Tibial nerve (tissue), 4 donors: ENCODE measurements around the gene NR2F1-AS1. TPM values are rescaled to one million over a fixed set of nuclear protein-coding genes. Genes with fewer than 3 reads are reported as not detected.
A peak's percentile ranks its signal among the peaks of the same experiment; 100 is the strongest.

Source experiments
- DNase-seq, 2 donors: peaks; one replicate each; pipeline ENCODE4 v3.0.0-alpha.2; 2019; ENCODE audit warnings: low spot score in 2 of 2
- H3K27ac ChIP-seq, 4 donors: fragments of 200-600 bp; sonication (generic) in 3 of 4; one replicate each; pipeline ENCODE4 v1.5.1; 2017 to 2019; ENCODE audit warnings: mild to moderate bottlenecking in 1 of 4
- H3K27me3 ChIP-seq, 2 donors: fragments of 200-600 bp; sonication (generic) in 1 of 2; one replicate each; pipeline versions ENCODE4 v1.5.1 to v1.6.0; 2017 to 2019
- H3K36me3 ChIP-seq, 3 donors: fragments of 200-600 bp; sonication (generic); one replicate each; pipeline ENCODE4 v1.5.1; 2018 to 2019
- H3K4me1 ChIP-seq, 4 donors: fragments of 200-600 bp; sonication (generic) in 3 of 4; one replicate each; pipeline ENCODE4 v1.5.1; 2017 to 2019
- H3K4me3 ChIP-seq, 4 donors: fragments of 200-600 bp; sonication (generic) in 3 of 4; one replicate each; pipeline ENCODE4 v1.5.1; 2017 to 2019; ENCODE audit warnings: mild to moderate bottlenecking in 1 of 4, moderate library complexity in 1 of 4
- H3K9me3 ChIP-seq, 4 donors: fragments of 200-600 bp; sonication (generic) in 3 of 4; one replicate each; pipeline ENCODE4 v1.5.1; 2017 to 2019
- CTCF ChIP-seq, 5 experiments: fragments of 200-600 bp in 3 of 5; fragments of 450-650 bp in 2 of 5; sonication (generic) in 3 of 5; IDR thresholded peaks; one replicate each; pipeline ENCODE4 v1.5.1; 2016 to 2019; ENCODE audit warnings: antibody characterized with exemption in 5 of 5, mild to moderate bottlenecking in 3 of 5, moderate library complexity in 2 of 5
- EP300 ChIP-seq, 2 donors: sonication (generic); formaldehyde crosslinking; IDR thresholded peaks; one replicate each; pipeline ENCODE4 v1.6.1; 2017; ENCODE audit warnings: antibody characterized with exemption in 2 of 2, mild to moderate bottlenecking in 1 of 2
- POLR2A ChIP-seq, 2 donors: fragments of 450-650 bp; IDR thresholded peaks; one replicate each; pipeline ENCODE4 v1.6.1; 2017; ENCODE audit warnings: antibody characterized with exemption in 2 of 2, mild to moderate bottlenecking in 2 of 2, moderate library complexity in 2 of 2
- WGBS, 2 donors: methylation state at CpG; one replicate each; pipeline ENCODE4 v1.1.5; 2018; 5-methylcytosine and 5-hydroxymethylcytosine counted together
- total RNA-seq, 4 donors: library from RNA; depleted of rRNA; stranded (reverse); fragments of >200 nt; gene quantifications; one replicate each; pipeline ENCODE4 v1.1.0, GENCODE V29; 2016

NR2F1-AS1 gene
- total RNA-seq, 4 donors from 2014 or later, result 13.5 to 38.4 (median 35.4) TPM

- no peak for TF ChIP-seq POLR2A (IDR thresholded peaks at IDR 0.05)
- no peak for TF ChIP-seq CTCF (IDR thresholded peaks at IDR 0.05)
- no peak for TF ChIP-seq EP300 (IDR thresholded peaks at IDR 0.05)
- no peaks in the 10 kb centered on the region for H3K27me3 ChIP-seq
- 63 to 72% methylated on average over 32 of the region's 32 CpGs for WGBS, 2 donors
- DNase-seq, result no peak
- peaks cover 0 to 30% (median 0%) of the 10 kb centered on the region in 3 donors for H3K36me3 ChIP-seq
- H3K4me1 ChIP-seq, result peaks cover 0 to 74% (median 11%) of the 10 kb centered on the region in 4 donors
- H3K4me3 ChIP-seq, result peak overlapping the region; percentile 16 to 36 (median 22)
- H3K9me3 ChIP-seq, result peaks cover 0 to 2% (median 0%) of the 10 kb centered on the region in 4 donors
- H3K27ac ChIP-seq, result peak overlapping the region; percentile 71 to 99 (median 92)
Measured at GRCh38 chr5:93573354-93574351, 7.4 kb downstream of the NR2F1-AS1 start.

GRCh38 chr5:93572608-93573353, 8.2 kb downstream of the NR2F1-AS1 start:
- whole genome bisulfite sequencing, 2 donors, result 56 to 58% methylated on average over 45 of the region's 45 CpGs
- Histone ChIP-seq H3K4me3 (peak overlapping the region in 2 of 4 donors; percentile 21 to 36), H3K9me3 (peaks cover 0 to 2% (median 0%) of the 10 kb centered on the region in 4 donors), H3K27me3 (no peaks in the 10 kb centered on the region), H3K27ac (peak overlapping the region; percentile 21 to 95 (median 54)), H3K36me3 (peaks cover 0 to 30% (median 0%) of the 10 kb centered on the region in 3 donors), H3K4me1 (peaks cover 0 to 69% (median 14%) of the 10 kb centered on the region in 4 donors)
- TF ChIP-seq CTCF (IDR thresholded peaks at IDR 0.05), result no peak
- no peak for TF ChIP-seq POLR2A (IDR thresholded peaks at IDR 0.05)
- no peak for TF ChIP-seq EP300 (IDR thresholded peaks at IDR 0.05)
- no peak for DNase-seq

- DNase-seq, result no peak
- TF ChIP-seq POLR2A (IDR thresholded peaks at IDR 0.05) (no peak), CTCF (IDR thresholded peaks at IDR 0.05) (no peak), EP300 (IDR thresholded peaks at IDR 0.05) (no peak)
- H3K9me3 ChIP-seq, result peaks cover 0 to 2% (median 0%) of the 10 kb centered on the region in 4 donors
- peaks cover 0 to 69% (median 18%) of the 10 kb centered on the region in 4 donors for H3K4me1 ChIP-seq
- H3K27ac ChIP-seq, result peak overlapping the region in 3 of 4 donors; percentile 48 to 95 (median 60)
- 60 to 76% methylated on average over 18 to 40 of the region's 40 CpGs for WGBS, 2 donors
- peak overlapping the region in 2 of 4 donors; percentile 21 to 36 for H3K4me3 ChIP-seq
- peaks cover 0 to 30% (median 0%) of the 10 kb centered on the region in 3 donors for H3K36me3 ChIP-seq
- no peaks in the 10 kb centered on the region for H3K27me3 ChIP-seq
Measured at GRCh38 chr5:93572101-93572607, 8.9 kb downstream of the NR2F1-AS1 start.

GRCh38 chr5:93571114-93571949, 9.7 kb downstream of the NR2F1-AS1 start:
- Histone ChIP-seq H3K4me1 (peaks cover 0 to 66% (median 18%) of the 10 kb centered on the region in 4 donors), H3K27ac (peak overlapping the region in 1 of 4 donors; percentile 20), H3K9me3 (peaks cover 0 to 2% (median 0%) of the 10 kb centered on the region in 4 donors), H3K36me3 (peaks cover 0 to 30% (median 0%) of the 10 kb centered on the region in 3 donors), H3K27me3 (no peaks in the 10 kb centered on the region), H3K4me3 (no peak overlapping the region)
- 75 to 78% methylated on average over 28 to 32 of the region's 32 CpGs for WGBS, 2 donors
- no peak for TF ChIP-seq CTCF (IDR thresholded peaks at IDR 0.05)
- TF ChIP-seq EP300 (IDR thresholded peaks at IDR 0.05), result no peak
- no peak for TF ChIP-seq POLR2A (IDR thresholded peaks at IDR 0.05)
- DNase-seq, result no peak
